Stomach (tissue), 9 donors: ENCODE measurements around the gene CTSL. TPM values are rescaled to one million over a fixed set of nuclear protein-coding genes. Genes with fewer than 3 reads are reported as not detected.
A peak's percentile ranks its signal among the peaks of the same experiment; 100 is the strongest.

Source experiments
- DNase-seq, 2 donors: peaks; one replicate each; pipeline versions ENCODE4 v3.0.0 to v3.0.0-alpha.2; 2013 to 2019
- H3K27ac ChIP-seq, 5 donors: fragments of 200-600 bp in 4 of 5; sonication (generic) in 4 of 5; one replicate each; pipeline ENCODE4 v1.5.1; 2013 to 2019; ENCODE audit warnings: mild to moderate bottlenecking in 1 of 5, moderate library complexity in 1 of 5
- H3K27me3 ChIP-seq, 3 donors: fragments of 200-600 bp; sonication (generic); one replicate each; pipeline ENCODE4 v1.5.1; 2017 to 2019; ENCODE audit warnings: mixed run types in 1 of 3
- H3K36me3 ChIP-seq, 4 donors: fragments of 200-600 bp; sonication (generic); 1 replicate in 3 of 4; 2 replicates in 1 of 4; pipeline ENCODE4 v1.5.1; 2016 to 2019
- H3K4me1 ChIP-seq, 4 donors: fragments of 200-600 bp; sonication (generic); one replicate each; pipeline ENCODE4 v1.5.1; 2016 to 2019
- H3K4me3 ChIP-seq, 4 donors: fragments of 200-600 bp; sonication (generic) in 3 of 4; one replicate each; pipeline ENCODE4 v1.5.1; 2016 to 2019; ENCODE audit warnings: mild to moderate bottlenecking in 1 of 4
- H3K9me3 ChIP-seq, 4 donors: fragments of 200-600 bp; sonication (generic); one replicate each; pipeline ENCODE4 v1.5.1; 2016 to 2019
- EP300 ChIP-seq: sonication (generic); formaldehyde crosslinking; IDR thresholded peaks from one replicate; pipeline ENCODE4 v1.6.1; 2017; ENCODE audit warnings: antibody characterized with exemption
- POLR2A ChIP-seq, 4 donors: fragments of 450-650 bp; IDR thresholded peaks; one replicate each; pipeline ENCODE4 v1.6.1; 2016; ENCODE audit warnings: antibody characterized with exemption in 4 of 4, control low read depth in 2 of 4, mild to moderate bottlenecking in 1 of 4, moderate library complexity in 1 of 4
- POLR2AphosphoS5 ChIP-seq, 3 donors: sonication (generic); formaldehyde crosslinking; IDR thresholded peaks; one replicate each; pipeline ENCODE4 v1.6.1; 2016; ENCODE audit warnings: antibody characterized with exemption in 3 of 3
- WGBS, 5 donors: extraction: QIAGEN DNeasy Blood & Tissue Kit in 3 of 5; methylation state at CpG; one replicate each; pipeline versions ENCODE4 v1.1.5 to v1.1.7; 2013 to 2018; 5-methylcytosine and 5-hydroxymethylcytosine counted together
- intact Hi-C: fragments of 100-400 bp; cut with DNase I; formaldehyde crosslinking; loops from one replicate; pipeline ENCODE4 v1.15.1; 2023; ENCODE audit warnings: low total_unique reads
- polyA plus RNA-seq, 3 donors: library from polyadenylated mRNA; stranded (reverse); fragments of 200-250 nt; gene quantifications; one replicate each; pipeline ENCODE4 v1.2.3, GENCODE V29; 2013
- total RNA-seq, 5 donors: library from RNA; depleted of rRNA; stranded (reverse); fragments of >200 nt; gene quantifications; one replicate each; pipeline versions ENCODE4 v1.1.0 to v1.2.3, GENCODE V29; 2014 to 2016
- TF ChIP-seq, protein P1 (sequence below), 7 experiments: fragments of 450-650 bp in 4 of 7; fragments of 200-600 bp in 3 of 7; sonication (generic) in 3 of 7; IDR thresholded peaks; one replicate each; pipeline ENCODE4 v1.5.1; 2016 to 2019; ENCODE audit warnings: antibody characterized with exemption in 7 of 7, control low read depth in 2 of 7, mild to moderate bottlenecking in 1 of 7
- donor health status: healthy with polysubstance abuse.
- donor health status: Bipolar disorder and iron deficiency.
- donor health status: healthy.

The CTSL gene
- total and polyA plus RNA-seq, 8 donors: 4.9 to 104 (median 34.4) TPM

DNA sequence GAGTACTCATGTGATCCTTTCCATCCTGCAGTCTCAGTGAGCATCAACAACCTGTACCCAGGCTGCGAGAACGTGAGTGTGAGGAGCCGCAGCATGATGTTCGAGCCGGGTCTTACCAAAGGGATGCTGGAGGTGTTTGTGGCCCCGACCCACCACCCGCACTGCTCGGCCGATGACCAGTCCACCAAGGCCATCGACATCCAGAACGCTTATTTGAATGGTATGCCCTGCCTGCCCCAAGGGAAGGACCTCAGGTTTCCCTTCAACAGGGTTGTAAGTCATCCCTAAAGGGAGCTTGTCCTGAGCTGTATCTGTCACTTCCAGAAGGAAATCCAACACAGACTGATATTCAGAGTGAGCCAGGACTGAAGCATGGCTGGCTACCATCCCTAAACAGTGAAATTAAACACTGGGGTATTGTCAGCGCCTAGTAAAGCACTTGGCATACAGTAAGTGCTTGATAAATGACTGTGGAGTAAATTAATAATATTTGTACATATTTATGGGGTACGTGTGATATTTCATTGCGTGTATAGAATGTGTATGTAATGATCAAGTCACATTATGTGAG is 39.3 kb upstream of the CTSL start:
- Histone ChIP-seq H3K27ac (peak overlapping the region in 1 of 5 donors; percentile 32), H3K36me3 (peaks cover 6 to 44% (median 37%) of the 10 kb centered on the region in 4 donors), H3K27me3 (no peaks in the 10 kb centered on the region), H3K9me3 (no peaks in the 10 kb centered on the region), H3K4me3 (no peak overlapping the region), H3K4me1 (peaks cover 0 to 23% (median 7%) of the 10 kb centered on the region in 4 donors)
- TF ChIP-seq, protein P1, sequence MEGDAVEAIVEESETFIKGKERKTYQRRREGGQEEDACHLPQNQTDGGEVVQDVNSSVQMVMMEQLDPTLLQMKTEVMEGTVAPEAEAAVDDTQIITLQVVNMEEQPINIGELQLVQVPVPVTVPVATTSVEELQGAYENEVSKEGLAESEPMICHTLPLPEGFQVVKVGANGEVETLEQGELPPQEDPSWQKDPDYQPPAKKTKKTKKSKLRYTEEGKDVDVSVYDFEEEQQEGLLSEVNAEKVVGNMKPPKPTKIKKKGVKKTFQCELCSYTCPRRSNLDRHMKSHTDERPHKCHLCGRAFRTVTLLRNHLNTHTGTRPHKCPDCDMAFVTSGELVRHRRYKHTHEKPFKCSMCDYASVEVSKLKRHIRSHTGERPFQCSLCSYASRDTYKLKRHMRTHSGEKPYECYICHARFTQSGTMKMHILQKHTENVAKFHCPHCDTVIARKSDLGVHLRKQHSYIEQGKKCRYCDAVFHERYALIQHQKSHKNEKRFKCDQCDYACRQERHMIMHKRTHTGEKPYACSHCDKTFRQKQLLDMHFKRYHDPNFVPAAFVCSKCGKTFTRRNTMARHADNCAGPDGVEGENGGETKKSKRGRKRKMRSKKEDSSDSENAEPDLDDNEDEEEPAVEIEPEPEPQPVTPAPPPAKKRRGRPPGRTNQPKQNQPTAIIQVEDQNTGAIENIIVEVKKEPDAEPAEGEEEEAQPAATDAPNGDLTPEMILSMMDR (IDR thresholded peaks at IDR 0.05): no peak
- TF ChIP-seq POLR2A (IDR thresholded peaks at IDR 0.05) (no peak), EP300 (no peak), POLR2AphosphoS5 (IDR thresholded peaks at IDR 0.05) (no peak)
- intact Hi-C loops: loop anchor here (10.0 kb wide), 1 partner anchor 128 kb away; no protein-coding TSS in a partner anchor
- DNase-seq: no peak
- WGBS, 5 donors: 93 to 95% (median 95%) methylated on average over 8 to 14 of the region's 14 CpGs

DNA sequence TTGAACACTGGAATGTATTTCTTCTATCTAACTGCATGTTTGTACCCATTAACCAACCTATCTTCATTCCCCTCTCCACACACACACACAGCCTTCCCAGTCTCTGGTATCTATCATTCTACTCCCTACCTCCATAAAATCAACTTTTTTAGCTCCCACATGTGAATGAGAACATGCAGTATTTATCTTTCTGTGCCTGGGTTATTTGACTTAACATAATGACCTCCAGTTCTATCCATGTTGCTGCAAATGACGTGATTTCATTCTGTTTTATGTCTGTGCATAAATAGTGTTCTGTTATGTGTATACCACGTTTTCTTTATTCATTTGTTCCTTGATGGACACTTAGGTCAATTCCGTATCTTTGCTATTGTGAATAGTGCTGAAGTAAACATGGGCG is 38.7 kb upstream of the CTSL start:
- no peak overlapping the region for H3K27ac ChIP-seq
- no peaks in the 10 kb centered on the region for H3K9me3 ChIP-seq
- TF ChIP-seq EP300 (no peak), POLR2A (IDR thresholded peaks at IDR 0.05) (no peak), POLR2AphosphoS5 (IDR thresholded peaks at IDR 0.05) (no peak)
- TF ChIP-seq, protein P1 (IDR thresholded peaks at IDR 0.05): no peak
- peaks cover 6 to 38% (median 31%) of the 10 kb centered on the region in 4 donors for H3K36me3 ChIP-seq
- 43 to 70% (median 46%) methylated on average over 4 of the region's 4 CpGs for WGBS, 5 donors
- no peak for DNase-seq
- intact Hi-C loops: loop anchor here (10.0 kb wide), 1 partner anchor 128 kb away; no protein-coding TSS in a partner anchor
- H3K4me1 ChIP-seq: peaks cover 0 to 23% (median 7%) of the 10 kb centered on the region in 4 donors
- no peak overlapping the region for H3K4me3 ChIP-seq
- no peaks in the 10 kb centered on the region for H3K27me3 ChIP-seq

DNA sequence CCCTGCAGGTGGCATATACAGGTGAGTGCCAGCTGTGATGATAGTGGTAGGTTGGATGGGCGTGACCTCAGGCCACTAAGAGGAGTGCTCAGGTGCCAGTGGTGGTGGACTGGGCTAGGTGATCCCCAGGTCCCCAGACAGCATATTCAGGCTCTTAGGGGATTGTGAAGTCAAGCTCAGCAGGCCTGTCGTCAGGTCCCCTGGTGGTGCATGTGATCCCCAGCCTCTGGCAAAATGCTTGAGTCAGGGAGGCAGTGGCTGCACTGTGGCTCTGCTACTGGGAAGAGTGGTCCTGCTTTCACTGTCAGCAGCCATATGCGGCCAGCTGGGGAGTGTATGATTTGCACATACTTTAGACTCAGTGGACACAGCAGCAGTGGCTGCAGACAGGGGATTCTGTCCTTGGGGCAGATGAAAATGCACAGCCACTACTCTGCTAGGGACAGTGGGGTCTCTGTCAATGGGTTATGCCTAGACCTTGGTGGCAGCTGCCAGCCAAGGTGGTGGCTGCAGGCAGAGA is 31.6 kb upstream of the CTSL start:
- Histone ChIP-seq H3K4me3 (no peak overlapping the region), H3K36me3 (peaks cover 5 to 57% (median 55%) of the 10 kb centered on the region in 4 donors), H3K4me1 (no peaks in the 10 kb centered on the region), H3K27ac (no peak overlapping the region), H3K9me3 (no peaks in the 10 kb centered on the region), H3K27me3 (no peaks in the 10 kb centered on the region)
- TF ChIP-seq POLR2A (IDR thresholded peaks at IDR 0.05): no peak
- intact Hi-C loops: no loop called here
- 93 to 100% (median 98%) methylated on average over 3 of the region's 3 CpGs for WGBS, 5 donors
- no peak for DNase-seq

DNA sequence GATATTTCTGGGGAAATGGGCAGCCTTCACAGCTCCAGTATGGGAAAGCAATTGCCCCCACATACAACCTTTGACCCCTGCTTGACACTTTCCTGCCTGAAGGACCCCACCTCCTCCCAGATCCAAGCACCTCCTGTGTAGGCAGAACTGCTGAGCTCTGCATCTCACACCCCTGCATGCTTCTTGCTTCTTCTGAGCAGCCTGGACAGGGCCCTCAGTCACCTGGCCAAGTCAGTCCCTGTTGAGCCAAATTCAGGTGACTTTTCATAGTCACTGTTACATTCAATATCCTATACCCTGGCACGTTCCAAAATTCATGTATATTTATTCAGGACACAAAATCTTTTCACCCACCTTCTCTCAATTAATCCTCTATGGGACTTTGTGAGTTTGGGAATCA is 30.4 kb upstream of the CTSL start:
- TF ChIP-seq POLR2AphosphoS5 (IDR thresholded peaks at IDR 0.05): no peak
- TF ChIP-seq, protein P1 (IDR thresholded peaks at IDR 0.05): no peak
- TF ChIP-seq EP300: no peak

DNA sequence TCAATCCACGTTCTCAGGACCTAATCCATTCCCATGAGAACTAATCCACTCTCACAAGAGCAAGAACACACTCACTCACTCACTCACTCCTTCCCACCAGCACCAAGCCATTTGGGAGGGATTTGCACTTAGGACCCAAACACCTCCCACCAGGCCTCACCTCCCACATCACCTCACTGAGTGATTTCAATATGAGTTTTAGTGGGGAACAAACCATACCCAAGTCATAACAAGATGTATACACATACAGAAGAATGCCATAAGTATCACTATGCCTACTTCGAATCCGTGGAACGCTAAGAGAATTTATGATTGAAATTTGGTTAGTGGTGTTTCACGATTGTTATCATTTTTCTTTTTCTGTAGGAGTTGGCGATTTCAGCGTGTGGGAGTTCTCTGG is 29.3 kb upstream of the CTSL start:
- Histone ChIP-seq H3K36me3 (peaks cover 5 to 74% (median 71%) of the 10 kb centered on the region in 4 donors), H3K4me3 (no peak overlapping the region), H3K27ac (no peak overlapping the region), H3K4me1 (no peaks in the 10 kb centered on the region), H3K27me3 (no peaks in the 10 kb centered on the region), H3K9me3 (no peaks in the 10 kb centered on the region)
- 82 to 88% (median 86%) methylated on average over 7 of the region's 7 CpGs for WGBS, 5 donors
- TF ChIP-seq, protein P1 (IDR thresholded peaks at IDR 0.05): no peak
- TF ChIP-seq EP300 (no peak), POLR2AphosphoS5 (IDR thresholded peaks at IDR 0.05) (no peak), POLR2A (IDR thresholded peaks at IDR 0.05) (no peak)
- intact Hi-C loops: no loop called here
- no peak for DNase-seq

More for the DNA sequence above, 30.4 kb upstream of the CTSL start:
- Histone ChIP-seq H3K36me3 (peaks cover 5 to 68% (median 64%) of the 10 kb centered on the region in 4 donors), H3K27me3 (no peaks in the 10 kb centered on the region), H3K4me3 (no peak overlapping the region), H3K4me1 (no peaks in the 10 kb centered on the region), H3K9me3 (no peaks in the 10 kb centered on the region), H3K27ac (no peak overlapping the region)
- 67 to 93% (median 76%) methylated on average over 1 of the region's 1 CpG for WGBS, 5 donors
- intact Hi-C loops: no loop called here
- DNase-seq: no peak
